ENCODE data around the gene CEP135. TPM values are rescaled to one million over a fixed set of nuclear protein-coding genes. Genes with fewer than 3 reads are reported as not detected.

CEP135 gene
- total RNA-seq, 1 experiment from 2014 or later, result 13.9 TPM

DNA sequence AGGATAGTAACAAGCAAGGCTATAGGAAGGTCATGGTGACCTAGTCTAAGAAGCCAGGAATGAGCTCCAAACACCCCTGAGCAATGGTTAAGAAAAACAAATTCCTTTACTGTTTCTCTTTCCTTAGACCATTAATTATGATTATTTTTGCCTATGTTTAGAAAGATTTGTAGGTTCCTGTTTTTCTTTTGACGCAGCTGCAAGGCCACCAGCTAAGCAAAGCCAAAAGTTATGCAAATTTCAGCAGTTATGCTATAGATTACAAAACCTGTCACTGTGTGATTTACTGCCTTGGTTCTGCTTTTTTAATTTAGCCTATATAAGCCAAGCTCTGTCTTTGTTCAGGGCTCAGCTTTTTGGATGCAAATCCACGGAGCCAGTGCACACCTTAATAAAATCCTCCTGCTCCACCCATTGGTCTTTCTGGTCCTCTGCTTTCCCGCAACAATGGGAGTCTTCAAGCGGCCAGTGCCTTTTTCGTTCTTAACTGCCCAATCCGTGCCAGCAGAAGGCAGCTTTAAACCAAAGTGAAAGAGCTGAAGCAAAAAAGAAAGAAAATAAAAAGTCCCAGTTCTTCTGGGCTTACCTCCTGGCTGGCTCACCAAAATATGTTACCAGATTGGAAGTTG, 1.4 kb upstream of the CEP135 start:
- Histone ChIP-seq H3K4me2 (ENCODE audit: insufficient read depth, insufficient read length, low read length) (no peak overlapping the region), H4K91ac (ENCODE audit: insufficient read length, low read depth, low read length) (no peak overlapping the region), H4K8ac (replicated peaks; ENCODE audit: insufficient read length, low read depth, low read length) (no peak overlapping the region), H3K56ac (ENCODE audit: insufficient read length, low read depth, low read length) (no peak overlapping the region), H2BK5ac (ENCODE audit: insufficient read length, low read length) (no peak overlapping the region), H2BK120ac (ENCODE audit: low read depth, low read length, poor library complexity, severe bottlenecking) (no peak overlapping the region), H3K14ac (ENCODE audit: insufficient read depth, low read length) (no peak overlapping the region), H3T11ph (ENCODE audit: low read length) (no peak overlapping the region), H2BK20ac (ENCODE audit: low read depth, low read length, poor library complexity, severe bottlenecking) (no peak overlapping the region), H4K5ac (ENCODE audit: insufficient read length, low read depth, low read length) (no peak overlapping the region), H2AFZ (ENCODE audit: low read length) (no peak overlapping the region), H3K4me1 (ENCODE audit: insufficient read depth, low read length) (peaks cover 2% of the 10 kb centered on the region; the same call in 1 of the 2 replicates), H3K9me3 (ENCODE audit: control insufficient read depth, low read depth, low read length) (no peaks in the 10 kb centered on the region), H3K23ac (ENCODE audit: insufficient read length, low read depth, low read length) (no peak overlapping the region), H2AK5ac (ENCODE audit: insufficient read length, low read length) (no peak overlapping the region), H3K4ac (ENCODE audit: low read depth, low read length) (no peak overlapping the region), H3K27ac (ENCODE audit: insufficient read length, low read depth, low read length) (no peak overlapping the region), H4K20me1 (ENCODE audit: control insufficient read depth, insufficient read depth, insufficient read length) (no peaks in the 10 kb centered on the region), H3K23me2 (ENCODE audit: insufficient read length, low read depth, low read length, poor library complexity, severe bottlenecking) (no peaks in the 10 kb centered on the region), H3K79me2 (ENCODE audit: insufficient read depth, low read length) (no peaks in the 10 kb centered on the region), H2BK12ac (ENCODE audit: insufficient read length, low read depth, low read length) (no peak overlapping the region), H3K18ac (ENCODE audit: insufficient read length, low read depth, low read length) (no peak overlapping the region), H3K27me3 (ENCODE audit: insufficient read depth, low read length) (no peaks in the 10 kb centered on the region), H2BK15ac (ENCODE audit: low read depth, low read length) (no peak overlapping the region), H3K9ac (ENCODE audit: extremely low read depth, insufficient read length, low read length) (no peak overlapping the region), H3K79me1 (ENCODE audit: insufficient read depth, low read depth, low read length, poor library complexity, severe bottlenecking) (no peaks in the 10 kb centered on the region)
- Mint-ChIP-seq H3K27ac (no peak overlapping the region), H3K4me1 (peaks cover 28 to 31% of the 10 kb centered on the region in 2 experiments), H3K4me3 (no peak overlapping the region), H3K9me3 (no peaks in the 10 kb centered on the region; a peak in 1 of 5 replicates), H3K27me3 (ENCODE audit: low read depth) (no peaks in the 10 kb centered on the region; the same call in 1 of the 2 replicates), H3K36me3 (ENCODE audit: insufficient read depth in 1 of 3, low read depth in 3 of 3) (peaks cover 0 to 8% (median 0%) of the 10 kb centered on the region in 3 experiments; a peak in 5 of 7 replicates)
- WGBS (ENCODE audit: extremely low coverage, insufficient read length, low lambda C conversion rate), result no CpG with 5 or more reads among the region's 6 CpGs
- TF ChIP-seq, protein P1, sequence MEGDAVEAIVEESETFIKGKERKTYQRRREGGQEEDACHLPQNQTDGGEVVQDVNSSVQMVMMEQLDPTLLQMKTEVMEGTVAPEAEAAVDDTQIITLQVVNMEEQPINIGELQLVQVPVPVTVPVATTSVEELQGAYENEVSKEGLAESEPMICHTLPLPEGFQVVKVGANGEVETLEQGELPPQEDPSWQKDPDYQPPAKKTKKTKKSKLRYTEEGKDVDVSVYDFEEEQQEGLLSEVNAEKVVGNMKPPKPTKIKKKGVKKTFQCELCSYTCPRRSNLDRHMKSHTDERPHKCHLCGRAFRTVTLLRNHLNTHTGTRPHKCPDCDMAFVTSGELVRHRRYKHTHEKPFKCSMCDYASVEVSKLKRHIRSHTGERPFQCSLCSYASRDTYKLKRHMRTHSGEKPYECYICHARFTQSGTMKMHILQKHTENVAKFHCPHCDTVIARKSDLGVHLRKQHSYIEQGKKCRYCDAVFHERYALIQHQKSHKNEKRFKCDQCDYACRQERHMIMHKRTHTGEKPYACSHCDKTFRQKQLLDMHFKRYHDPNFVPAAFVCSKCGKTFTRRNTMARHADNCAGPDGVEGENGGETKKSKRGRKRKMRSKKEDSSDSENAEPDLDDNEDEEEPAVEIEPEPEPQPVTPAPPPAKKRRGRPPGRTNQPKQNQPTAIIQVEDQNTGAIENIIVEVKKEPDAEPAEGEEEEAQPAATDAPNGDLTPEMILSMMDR (conservative IDR thresholded peaks at IDR 0.05), result no peak
- DNase-seq, result no peak

Data from H9 (cell line).